Right ventricle myocardium superior (tissue), 1 donor: ENCODE results near the gene VAPA. TPM values are rescaled to one million over a fixed set of nuclear protein-coding genes. Genes with fewer than 3 reads are reported as not detected.
"Not testable (repeated sequence)": the region's sequence is repeated elsewhere in the genome, so short reads cannot be mapped to it uniquely, and the experiment has no call there.

Experiments
- ATAC-seq: fragments of 200-7000 bp; cut with Tn5 transposase; one replicate; pipeline ENCODE4 v1.9.1; 2020; ENCODE audit warnings: mild to moderate bottlenecking; ENCODE audit not compliant: poor library complexity
- DNase-seq: peaks from one replicate; pipeline ENCODE4 v3.0.0-alpha.2; 2020
- intact Hi-C: fragments of 100-400 bp; cut with DNase I; formaldehyde crosslinking; loops from one replicate; pipeline ENCODE4 v1.11.2; 2022
- total RNA-seq: library from RNA; stranded (reverse); fragmentation: NEBNext Ultra II Directional; extraction: Animal tissue kit (Norgen Biotek cat#: 25700); gene quantifications from one replicate; pipeline ENCODE4 v1.2.1, GENCODE V29; 2021
- donor health status: DM: no; HTN: yes; CAD: no; lungs with severe emphysema.

Gene VAPA
- total RNA-seq, 1 donor from 2014 or later: 189 TPM

GRCh38 chr18:9910071-9910470 is 3.7 kb upstream of the VAPA start:
- intact Hi-C loops: loop anchor here (10.0 kb wide), 1 partner anchor 85 kb away; no protein-coding TSS in a partner anchor
- no peak for ATAC-seq

DNA sequence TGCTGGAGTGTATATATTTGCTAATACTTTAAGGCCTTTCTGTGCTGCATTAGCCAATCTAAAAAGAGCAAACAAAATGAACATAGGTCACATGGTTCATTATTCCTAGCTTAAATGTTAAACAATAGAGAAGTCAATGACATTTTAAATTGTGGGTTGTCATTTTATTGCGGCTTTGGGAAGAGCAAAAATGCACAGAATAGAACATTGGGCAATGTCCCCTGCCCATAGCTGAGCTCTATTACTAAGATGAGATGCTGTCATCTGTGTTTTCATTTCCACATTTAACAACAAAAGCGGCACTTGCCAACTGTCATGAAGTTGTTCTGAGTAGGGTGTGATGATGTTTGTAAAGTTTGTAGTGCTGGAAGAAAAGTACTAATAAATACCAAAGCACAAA is 3.2 kb upstream of the VAPA start:
- intact Hi-C loops: loop anchor here (10.0 kb wide), 1 partner anchor 86 kb away; no protein-coding TSS in a partner anchor
- DNase-seq: no peak
- ATAC-seq: no peak

More at GRCh38 chr18:9910071-9910470, 3.7 kb upstream of the VAPA start:
- DNase-seq: no peak

DNA sequence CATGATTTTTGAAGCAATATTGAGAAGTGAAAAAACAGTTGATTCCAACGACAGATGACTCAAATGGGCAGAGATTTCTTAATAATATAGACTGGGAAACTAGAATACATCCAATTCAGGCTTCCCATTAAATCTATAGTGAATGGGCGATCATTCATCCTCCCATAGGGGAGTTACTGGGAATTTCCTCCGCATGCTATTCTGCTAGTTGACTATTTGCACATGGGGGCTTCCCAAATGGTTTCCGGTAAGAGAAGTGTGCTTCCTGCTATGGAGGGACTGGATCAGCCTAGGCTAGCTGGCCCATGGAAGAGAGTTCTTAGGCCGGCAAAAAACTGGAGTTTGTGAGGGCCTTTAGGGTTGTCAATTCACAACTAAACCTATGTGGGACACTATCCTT is 2.6 kb upstream of the VAPA start:
- no peak for ATAC-seq
- DNase-seq: no peak
- intact Hi-C loops: loop anchor here (10.0 kb wide), 1 partner anchor 86 kb away; no protein-coding TSS in a partner anchor

- ATAC-seq: not testable (repeated sequence)
- intact Hi-C loops: loop anchor here (10.0 kb wide), 1 partner anchor 87 kb away; no protein-coding TSS in a partner anchor
Observed at GRCh38 chr18:9912285-9912684, 1.5 kb upstream of the VAPA start.

DNA sequence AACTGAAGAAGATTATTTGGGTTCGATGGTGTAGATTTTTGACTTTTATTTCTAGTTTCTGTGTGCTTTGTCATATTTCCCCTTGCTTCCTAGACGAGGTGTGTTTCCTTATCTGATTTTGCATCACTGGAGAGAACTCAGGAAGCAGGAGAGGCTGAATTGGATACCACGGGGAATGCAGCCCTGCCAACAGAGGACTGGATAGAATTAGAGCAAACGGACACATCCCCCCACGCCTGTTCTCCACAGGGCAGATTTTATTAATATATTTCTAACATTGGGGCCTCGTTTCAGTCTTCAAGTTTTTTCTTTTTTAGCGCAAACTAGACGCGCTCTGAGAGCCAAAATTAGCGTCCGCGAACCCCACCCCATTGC is 678 bp upstream of the VAPA start:
- ATAC-seq (peak; percentile 6), DNase-seq (no peak)
- intact Hi-C loops: loop anchor here (10.0 kb wide), 1 partner anchor 88 kb away; no protein-coding TSS in a partner anchor

More at GRCh38 chr18:9912285-9912684, 1.5 kb upstream of the VAPA start:
- not testable (repeated sequence) for DNase-seq

GRCh38 chr18:9914334-9914583 is 443 bp downstream of the VAPA start:
- ATAC-seq (no peak), DNase-seq (no peak)
- intact Hi-C loops: loop anchor here (10.0 kb wide), 1 partner anchor 89 kb away; no protein-coding TSS in a partner anchor

DNA sequence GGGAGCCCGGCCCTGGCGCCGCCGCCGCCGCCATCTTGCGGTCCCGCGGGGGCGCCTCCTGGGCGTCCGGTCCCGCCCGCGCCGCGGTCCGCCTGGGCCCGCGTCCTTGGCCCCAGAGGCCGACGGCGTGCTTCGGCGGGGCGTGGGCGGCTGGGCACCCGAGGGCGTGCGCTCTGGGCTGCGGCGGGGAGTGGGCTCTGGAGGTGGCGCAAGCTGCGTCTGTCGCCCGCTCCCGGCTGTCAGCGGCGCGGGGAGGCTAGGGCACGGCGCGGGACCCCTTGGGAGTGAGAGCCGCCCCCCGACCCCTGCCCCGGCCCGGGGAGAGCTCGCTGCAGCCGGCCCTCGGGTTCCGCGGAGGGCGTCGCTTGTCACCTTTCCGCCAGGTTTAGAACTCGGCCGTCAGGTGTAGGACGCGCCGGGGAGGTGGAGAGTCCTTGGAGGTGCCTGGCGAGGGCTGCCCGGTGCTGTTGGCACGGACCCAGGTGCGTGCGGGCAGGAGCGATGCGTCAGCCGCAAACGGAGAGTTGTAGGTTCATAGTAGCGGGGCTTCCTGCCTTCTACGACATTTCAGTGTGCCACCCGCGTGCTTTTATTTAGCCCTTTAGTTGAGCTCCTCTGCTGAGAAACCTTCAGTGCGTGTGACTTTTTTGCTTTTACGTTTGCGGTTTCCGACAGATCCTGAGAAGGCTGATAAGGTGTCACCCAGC is 921 bp downstream of the VAPA start:
- intact Hi-C loops: loop anchor here (10.0 kb wide), 1 partner anchor 90 kb away; no protein-coding TSS in a partner anchor

GRCh38 chr18:9915291-9916076 is 1.7 kb downstream of the VAPA start:
- DNase-seq (no peak), ATAC-seq (no peak)
- intact Hi-C loops: loop anchor here (10.0 kb wide), 1 partner anchor 91 kb away; no protein-coding TSS in a partner anchor

More for the DNA sequence above, 921 bp downstream of the VAPA start:
- DNase-seq (peak; percentile 79), ATAC-seq (peak; percentile 14)

DNA sequence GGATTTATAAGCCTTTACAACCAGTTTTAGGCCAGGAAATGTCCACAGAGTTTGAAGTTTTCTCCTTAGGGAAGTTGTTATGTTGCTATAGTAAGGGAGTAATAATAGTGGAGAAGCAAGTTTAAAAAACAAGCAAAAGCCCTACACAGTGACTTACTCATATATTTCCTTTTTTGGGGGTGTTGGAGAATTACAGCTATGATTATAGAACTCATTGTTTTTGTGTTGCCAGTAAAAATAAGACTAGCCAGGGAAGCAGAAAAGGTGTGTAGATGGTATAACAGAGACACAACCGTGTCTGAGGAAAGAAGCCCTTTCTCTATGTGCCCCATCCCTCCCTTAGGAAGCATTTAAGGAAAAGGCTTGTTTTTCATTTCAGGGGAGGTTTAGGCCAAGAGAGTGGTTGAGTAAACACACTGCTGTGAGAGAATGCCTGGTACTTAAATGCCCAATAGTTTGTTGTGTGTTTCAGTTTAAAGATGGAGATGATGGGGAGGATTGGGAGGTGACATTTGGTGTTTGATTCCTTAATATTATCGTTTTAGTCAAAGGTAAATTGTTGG is 2.3 kb downstream of the VAPA start:
- no peak for DNase-seq
- intact Hi-C loops: loop anchor here (10.0 kb wide), 1 partner anchor 91 kb away; no protein-coding TSS in a partner anchor

DNA sequence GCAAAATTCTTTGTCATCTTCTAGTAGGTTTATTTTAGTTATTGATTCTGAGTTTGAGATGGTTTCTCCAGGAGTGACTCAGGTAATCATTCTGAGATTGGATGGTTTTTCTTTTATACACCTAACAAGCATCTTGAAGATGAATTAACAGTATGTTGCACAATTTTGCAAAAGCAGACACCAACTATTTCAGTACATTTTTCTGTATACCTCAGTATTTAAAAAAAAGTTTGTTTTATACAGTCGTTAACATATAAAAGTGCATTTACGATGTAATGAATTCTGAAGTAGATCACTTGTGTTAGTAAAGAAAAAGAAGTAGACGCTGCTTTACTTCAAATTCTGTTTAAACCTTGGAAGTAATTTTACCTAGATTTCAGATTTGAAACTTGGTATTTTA is 3.0 kb downstream of the VAPA start:
- DNase-seq: no peak
- no peak for ATAC-seq
- intact Hi-C loops: loop anchor here (10.0 kb wide), 1 partner anchor 92 kb away; no protein-coding TSS in a partner anchor

More for the DNA sequence above, 2.3 kb downstream of the VAPA start:
- no peak for ATAC-seq

- no peak for ATAC-seq
- DNase-seq: no peak
- intact Hi-C loops: loop anchor here (10.0 kb wide), 1 partner anchor 93 kb away; no protein-coding TSS in a partner anchor
Observed at GRCh38 chr18:9918016-9918680, 4.3 kb downstream of the VAPA start.

- no peak for ATAC-seq
- no peak for DNase-seq
- intact Hi-C loops: loop anchor here (10.0 kb wide), 1 partner anchor 95 kb away; no protein-coding TSS in a partner anchor
Observed at GRCh38 chr18:9919564-9920232, 5.9 kb downstream of the VAPA start.

DNA sequence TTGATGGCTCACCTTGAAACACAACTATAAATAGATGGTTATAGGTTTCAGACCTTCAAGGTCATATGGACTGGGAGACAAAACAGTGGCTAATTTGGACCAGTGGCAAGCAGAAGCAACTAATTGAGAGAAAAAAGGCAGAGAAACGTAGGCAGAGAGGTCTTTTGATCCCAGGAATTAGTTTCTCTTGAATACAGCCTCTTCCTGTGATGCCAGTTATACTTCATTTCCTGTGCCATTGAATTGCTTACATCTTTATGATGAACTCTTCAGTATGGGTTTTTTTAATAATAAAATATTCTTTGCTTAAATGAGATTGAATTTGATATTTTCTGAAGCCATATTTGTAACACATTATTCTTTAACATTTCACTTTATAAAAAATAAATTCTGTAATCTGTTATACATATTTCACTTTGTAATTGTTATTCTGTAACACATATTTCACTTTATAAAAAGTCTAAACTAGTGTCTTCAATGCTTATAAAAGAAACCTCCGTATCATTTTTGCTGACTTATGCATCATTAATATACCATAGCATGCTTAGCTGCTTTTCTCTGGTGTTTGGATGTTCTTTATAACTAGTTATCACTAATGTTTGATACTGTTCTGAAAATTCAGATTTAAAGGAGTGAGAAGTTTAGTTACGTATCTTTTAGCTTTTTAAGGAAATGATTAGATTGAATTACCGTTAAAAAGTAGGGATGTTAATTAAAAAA is 8.9 kb downstream of the VAPA start:
- no peak for ATAC-seq
- intact Hi-C loops: no loop called here

GRCh38 chr18:9924371-9924943 is 10.6 kb downstream of the VAPA start:
- ATAC-seq (no peak), DNase-seq (no peak)
- intact Hi-C loops: no loop called here

More for the DNA sequence above, 8.9 kb downstream of the VAPA start:
- no peak for DNase-seq

GRCh38 chr18:9925369-9925768 is 11.6 kb downstream of the VAPA start:
- DNase-seq (no peak), ATAC-seq (peak; percentile 24)
- intact Hi-C loops: no loop called here

DNA sequence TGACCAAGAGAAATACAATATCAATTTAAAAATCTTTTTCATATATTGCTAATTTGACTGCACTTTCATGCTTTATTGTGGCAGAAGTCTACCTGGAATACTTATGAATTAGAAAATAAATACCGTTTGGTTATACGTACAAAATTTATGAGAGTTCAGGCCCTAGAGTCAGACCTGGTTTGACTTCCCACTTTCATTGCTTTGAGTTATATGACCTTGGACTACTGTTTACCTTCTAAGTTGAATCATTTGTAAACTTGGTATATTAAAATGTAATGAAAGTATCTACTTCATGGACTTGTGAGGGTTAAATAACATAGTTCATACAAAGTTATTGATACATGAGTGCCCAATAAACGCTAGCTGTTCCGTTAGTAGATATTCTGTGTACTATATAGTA is 12.0 kb downstream of the VAPA start:
- intact Hi-C loops: no loop called here
- DNase-seq: no peak
- ATAC-seq: no peak

GRCh38 chr18:9926223-9926894 is 12.5 kb downstream of the VAPA start:
- no peak for ATAC-seq
- DNase-seq: no peak
- intact Hi-C loops: no loop called here
